Neutrophil (primary cell): ENCODE results near the gene RHNO1.

ENCODE experiments used
- H3K27ac ChIP-seq: fragments of 200-600 bp; sonication (generic); 2 replicates; pipeline ENCODE4 v1.5.1; 2016; ENCODE audit warnings: mild to moderate bottlenecking, moderate library complexity
- H3K27me3 ChIP-seq: fragments of 200-600 bp; sonication (generic); 2 replicates; pipeline ENCODE4 v1.6.0; 2016; ENCODE audit warnings: mild to moderate bottlenecking
- H3K36me3 ChIP-seq: fragments of 200-600 bp; sonication (generic); 2 replicates; pipeline ENCODE4 v1.5.1; 2017
- H3K4me1 ChIP-seq, 2 experiments: fragments of 200-600 bp in 1 of 2; sonication (generic) in 1 of 2; 1 replicate in 1 of 2; 2 replicates in 1 of 2; pipeline versions ENCODE4 v1.5.1 to v1.6.1; 2013 to 2016; ENCODE audit warnings: low read depth in 1 of 2, low read length in 1 of 2, mild to moderate bottlenecking in 1 of 2, moderate library complexity in 1 of 2; ENCODE audit not compliant: control insufficient read depth in 1 of 2, insufficient read depth in 1 of 2
- H3K4me3 ChIP-seq, 2 experiments: fragments of 200-600 bp in 1 of 2; sonication (generic) in 1 of 2; 1 replicate in 1 of 2; 2 replicates in 1 of 2; pipeline ENCODE4 v1.5.1; 2013 to 2016; ENCODE audit warnings: low read depth in 1 of 2, low read length in 1 of 2, mild to moderate bottlenecking in 1 of 2, moderate library complexity in 1 of 2
- H3K9me3 ChIP-seq: fragments of 200-600 bp; sonication (generic); 2 replicates; pipeline ENCODE4 v1.5.1; 2016
- CTCF ChIP-seq: fragments of 200-600 bp; sonication (generic); IDR thresholded peaks from 2 replicates; pipeline ENCODE4 v1.5.1; 2016; ENCODE audit warnings: antibody characterized with exemption

RHNO1 gene

GRCh38 chr12:2895511-2895910, 18.5 kb downstream of the RHNO1 start:
- Histone ChIP-seq H3K36me3 (no peaks in the 10 kb centered on the region), H3K27me3 (peaks cover 18% of the 10 kb centered on the region), H3K9me3 (no peaks in the 10 kb centered on the region), H3K4me1 (peaks cover 5 to 6% of the 10 kb centered on the region in 2 experiments), H3K27ac (no peak overlapping the region), H3K4me3 (no peak overlapping the region)
- no peak for TF ChIP-seq CTCF

GRCh38 chr12:2897418-2897817, 20.4 kb downstream of the RHNO1 start:
- H3K9me3 ChIP-seq: no peaks in the 10 kb centered on the region
- H3K4me1 ChIP-seq: no peaks in the 10 kb centered on the region
- no peaks in the 10 kb centered on the region for H3K36me3 ChIP-seq
- no peak for TF ChIP-seq CTCF
- no peak overlapping the region for H3K4me3 ChIP-seq
- no peak overlapping the region for H3K27ac ChIP-seq
- peaks cover 2% of the 10 kb centered on the region for H3K27me3 ChIP-seq

DNA sequence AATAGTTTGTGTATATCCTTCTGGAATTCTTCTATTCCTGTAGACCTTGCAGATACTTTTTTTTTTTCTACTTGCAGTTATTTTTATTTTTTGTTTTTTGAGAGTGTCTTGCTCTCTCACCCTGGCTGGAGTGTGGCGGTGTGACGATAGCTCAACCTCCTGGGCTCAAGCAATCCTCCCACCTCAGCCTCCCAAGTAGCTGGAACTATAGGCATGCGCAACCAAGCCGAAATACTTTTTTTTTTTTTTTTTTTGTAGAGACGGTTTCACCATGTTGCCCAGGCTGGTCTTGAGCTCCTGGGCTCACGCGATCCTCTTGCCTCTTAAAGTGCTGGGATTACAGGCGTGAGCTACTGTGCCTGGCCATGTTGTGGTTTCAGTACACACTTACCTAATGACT, 23.6 kb downstream of the RHNO1 start:
- no peak for TF ChIP-seq CTCF
- H3K4me1 ChIP-seq: no peaks in the 10 kb centered on the region

GRCh38 chr12:2902272-2902880, 25.4 kb downstream of the RHNO1 start:
- Histone ChIP-seq H3K9me3 (no peaks in the 10 kb centered on the region), H3K27ac (no peak overlapping the region), H3K27me3 (no peaks in the 10 kb centered on the region), H3K36me3 (no peaks in the 10 kb centered on the region), H3K4me1 (no peaks in the 10 kb centered on the region), H3K4me3 (no peak overlapping the region)
- TF ChIP-seq CTCF: no peak

More for the DNA sequence above, 23.6 kb downstream of the RHNO1 start:
- Histone ChIP-seq H3K9me3 (no peaks in the 10 kb centered on the region), H3K36me3 (no peaks in the 10 kb centered on the region), H3K27ac (no peak overlapping the region), H3K4me3 (no peak overlapping the region), H3K27me3 (no peaks in the 10 kb centered on the region)

- H3K9me3 ChIP-seq: no peaks in the 10 kb centered on the region
- no peak overlapping the region for H3K27ac ChIP-seq
- no peak overlapping the region for H3K4me3 ChIP-seq
- H3K4me1 ChIP-seq: no peaks in the 10 kb centered on the region
- H3K27me3 ChIP-seq: no peaks in the 10 kb centered on the region
- no peaks in the 10 kb centered on the region for H3K36me3 ChIP-seq
- no peak for TF ChIP-seq CTCF
Measured at GRCh38 chr12:2904260-2904659, 27.2 kb downstream of the RHNO1 start.

GRCh38 chr12:2912216-2912575, 35.2 kb downstream of the RHNO1 start:
- Histone ChIP-seq H3K4me3 (no peak overlapping the region), H3K27ac (no peak overlapping the region), H3K27me3 (no peaks in the 10 kb centered on the region), H3K4me1 (no peaks in the 10 kb centered on the region), H3K36me3 (no peaks in the 10 kb centered on the region), H3K9me3 (no peaks in the 10 kb centered on the region)
- TF ChIP-seq CTCF: no peak
